Stimulated activated CD8-positive, alpha-beta memory T cell treated with anti-CD3 and anti-CD28 coated beads, Interleukin-4, amount 100 ng/mL, for 48 hours (primary cell): ENCODE data around the gene BRI3BP.
"Not testable (repeated sequence)": the region's sequence is repeated elsewhere in the genome, so short reads cannot be mapped to it uniquely, and the experiment has no call there.

Experiments
- DNase-seq: peaks from one replicate; pipeline ENCODE4 v3.0.0-alpha.2; 2020

Gene BRI3BP

GRCh38 chr12:125070112-125070511, 76.7 kb downstream of the BRI3BP start:
- DNase-seq, result no peak

GRCh38 chr12:125070661-125071390, 77.4 kb downstream of the BRI3BP start:
- no peak for DNase-seq

GRCh38 chr12:125071456-125071855, 78.0 kb downstream of the BRI3BP start:
- no peak for DNase-seq

- no peak for DNase-seq
Measured at GRCh38 chr12:125072496-125072895, 79.1 kb downstream of the BRI3BP start.

GRCh38 chr12:125074294-125074693, 80.8 kb downstream of the BRI3BP start:
- not testable (repeated sequence) for DNase-seq

- DNase-seq, result no peak
Measured at GRCh38 chr12:125076103-125076502, 82.7 kb downstream of the BRI3BP start.

GRCh38 chr12:125079084-125079483, 85.6 kb downstream of the BRI3BP start:
- DNase-seq, result no peak

GRCh38 chr12:125079648-125080645, 86.5 kb downstream of the BRI3BP start:
- no peak for DNase-seq
